DOHH2 (cell line): ENCODE results near the gene NR1I3.

Experiments used
- H3F3A ChIP-seq: fragments of 200-600 bp; sonication (generic), shearing (Covaris generic); 2 replicates; pipeline ENCODE4 v1.6.0; 2016; ENCODE audit warnings: antibody characterized with exemption, mild to moderate bottlenecking; ENCODE audit not compliant: control insufficient read depth, insufficient read depth
- H3K27ac ChIP-seq: fragments of 200-600 bp; sonication (generic); 2 replicates; pipeline ENCODE4 v1.5.1; 2014; ENCODE audit warnings: low read depth, mild to moderate bottlenecking, low read length, moderate library complexity
- H3K27me3 ChIP-seq: fragments of 200-600 bp; sonication (generic); 2 replicates; pipeline ENCODE4 v1.6.1; 2014; ENCODE audit warnings: mild to moderate bottlenecking, low read length, mixed read lengths; ENCODE audit not compliant: control insufficient read depth
- H3K36me3 ChIP-seq: fragments of 200-600 bp; sonication (generic); 2 replicates; pipeline ENCODE4 v1.6.1; 2014; ENCODE audit warnings: mild to moderate bottlenecking, low read length, moderate library complexity, mixed read lengths; ENCODE audit not compliant: control insufficient read depth
- H3K4me1 ChIP-seq: fragments of 200-600 bp; sonication (generic); 2 replicates; pipeline ENCODE4 v1.6.1; 2014; ENCODE audit warnings: mild to moderate bottlenecking, low read length, mixed read lengths; ENCODE audit not compliant: control insufficient read depth
- H3K4me2 ChIP-seq: fragments of 200-600 bp; sonication (generic); 2 replicates; pipeline ENCODE4 v1.6.0; 2014; ENCODE audit warnings: mild to moderate bottlenecking, low read length, moderate library complexity
- H3K4me3 ChIP-seq: fragments of 200-600 bp; sonication (generic); 2 replicates; pipeline ENCODE4 v1.5.1; 2014; ENCODE audit warnings: mild to moderate bottlenecking, low read length, mixed read lengths
- H3K79me2 ChIP-seq: fragments of 200-600 bp; sonication (generic); 2 replicates; pipeline ENCODE4 v1.6.1; 2014; ENCODE audit warnings: mild to moderate bottlenecking, low read length, mixed read lengths; ENCODE audit not compliant: control insufficient read depth
- H3K9me2 ChIP-seq: fragments of 200-600 bp; sonication (generic); replicated peaks from 2 replicates; pipeline ENCODE4 v1.6.1; 2014; ENCODE audit warnings: mild to moderate bottlenecking, low read length, mixed read lengths; ENCODE audit not compliant: control insufficient read depth
- H3K9me3 ChIP-seq: fragments of 200-600 bp; sonication (generic); 2 replicates; pipeline ENCODE4 v1.6.1; 2014; ENCODE audit warnings: antibody characterized with exemption, low read length, mixed read lengths; ENCODE audit not compliant: control insufficient read depth, insufficient read depth
- H4K20me1 ChIP-seq: fragments of 200-600 bp; sonication (generic); 2 replicates; pipeline ENCODE4 v1.6.0; 2014; ENCODE audit warnings: low read depth, mild to moderate bottlenecking, antibody characterized with exemption, low read length, moderate library complexity; ENCODE audit not compliant: control insufficient read depth, insufficient read depth
- CTCF ChIP-seq: fragments of 200-600 bp; sonication (generic); IDR thresholded peaks from one replicate; pipeline ENCODE4 v1.5.1; 2014; ENCODE audit warnings: antibody characterized with exemption, mild to moderate bottlenecking, low read depth, low read length; ENCODE audit not compliant: poor library complexity, severe bottlenecking
- EZH2phosphoT487 ChIP-seq: fragments of 200-600 bp; sonication (generic); IDR thresholded peaks from 2 replicates; pipeline ENCODE4 v1.6.1; 2017; ENCODE audit warnings: borderline replicate concordance, mild to moderate bottlenecking, antibody characterized with exemption, low read length, moderate library complexity, mixed read lengths

NR1I3 gene

GRCh38 chr1:161238039-161238473 is at the start of gene NR1I3:
NR1I3 (minus strand) TSS chr1:161238203; CDS start chr1:161236565, 1,638 bp downstream.
- Histone ChIP-seq H4K20me1 (no peaks in the 10 kb centered on the region), H3K4me2 (no peak within 1 kb of the TSS), H3F3A (no peaks in the 10 kb centered on the region), H3K4me1 (peaks cover 7% of the 10 kb centered on the region; the same call in 1 of the 2 replicates), H3K27me3 (0 out of 2 replicates have a peak, but pooled peaks cover 3% of the 10 kb centered on the region), H3K79me2 (no peaks in the 10 kb centered on the region), H3K9me2 (no peaks in the 10 kb centered on the region), H3K4me3 (no peak within 1 kb of the TSS), H3K9me3 (no peaks in the 10 kb centered on the region), H3K27ac (no peak within 1 kb of the TSS), H3K36me3 (no peaks in the 10 kb centered on the region)
- no peak for TF ChIP-seq EZH2phosphoT487
- no peak for TF ChIP-seq CTCF

GRCh38 chr1:161287482-161288054 is 49.6 kb upstream of the NR1I3 start:
- Histone ChIP-seq H3K27ac (no peak overlapping the region), H3K4me3 (no peak overlapping the region), H3F3A (no peaks in the 10 kb centered on the region), H3K4me1 (peaks cover 7% of the 10 kb centered on the region), H3K4me2 (no peak overlapping the region), H3K9me3 (no peaks in the 10 kb centered on the region), H4K20me1 (no peaks in the 10 kb centered on the region), H3K9me2 (no peaks in the 10 kb centered on the region), H3K27me3 (peaks cover 30% of the 10 kb centered on the region), H3K79me2 (no peaks in the 10 kb centered on the region), H3K36me3 (no peaks in the 10 kb centered on the region)
- no peak for TF ChIP-seq EZH2phosphoT487
- TF ChIP-seq CTCF, result no peak

GRCh38 chr1:161285521-161285920 is 47.5 kb upstream of the NR1I3 start:
- no peak overlapping the region for H3K4me3 ChIP-seq
- H3K4me2 ChIP-seq, result no peak overlapping the region
- peaks cover 30% of the 10 kb centered on the region for H3K27me3 ChIP-seq
- no peaks in the 10 kb centered on the region for H4K20me1 ChIP-seq
- no peak overlapping the region for H3K27ac ChIP-seq
- no peaks in the 10 kb centered on the region for H3K9me2 ChIP-seq
- no peaks in the 10 kb centered on the region for H3K79me2 ChIP-seq
- TF ChIP-seq CTCF (no peak), EZH2phosphoT487 (no peak)
- no peaks in the 10 kb centered on the region for H3F3A ChIP-seq
- H3K4me1 ChIP-seq, result peaks cover 9% of the 10 kb centered on the region
- H3K9me3 ChIP-seq, result no peaks in the 10 kb centered on the region
- no peaks in the 10 kb centered on the region for H3K36me3 ChIP-seq
